Activated gamma-delta T cell treated with anti-CD3 and anti-CD28 coated beads, Interleukin-2, amount 50 U/mL, for 16 hours (primary cell): ENCODE data around the gene THBS4.

ENCODE experiments used
- DNase-seq: peaks from one replicate; pipeline ENCODE4 v3.0.0-alpha.2; 2020; ENCODE audit warnings: low read depth

Gene THBS4

GRCh38 chr5:80116465-80116864 lies 81.3 kb downstream of the THBS4 start:
- no peak for DNase-seq

- DNase-seq, result no peak
Measured at GRCh38 chr5:80117446-80117845, 82.3 kb downstream of the THBS4 start.

GRCh38 chr5:80119372-80119771 lies 84.2 kb downstream of the THBS4 start:
- DNase-seq, result no peak

- no peak for DNase-seq
Measured at GRCh38 chr5:80122579-80122978, 87.4 kb downstream of the THBS4 start.

- DNase-seq, result no peak
Measured at GRCh38 chr5:80124121-80124918, 89.2 kb downstream of the THBS4 start.

GRCh38 chr5:80125022-80125961 lies 90.1 kb downstream of the THBS4 start:
- DNase-seq, result no peak

GRCh38 chr5:80125962-80126480 lies 90.9 kb downstream of the THBS4 start:
- DNase-seq, result no peak

GRCh38 chr5:80127116-80127552 lies 92.0 kb downstream of the THBS4 start:
- DNase-seq, result no peak

GRCh38 chr5:80128141-80128540 lies 93.0 kb downstream of the THBS4 start:
- no peak for DNase-seq

- no peak for DNase-seq
Measured at GRCh38 chr5:80129146-80129545, 94.0 kb downstream of the THBS4 start.
